SJCRH30 (cell line): ENCODE measurements around the gene RPUSD1. TPM values are rescaled to one million over a fixed set of nuclear protein-coding genes. Genes with fewer than 3 reads are reported as not detected.
A peak's percentile ranks its signal among the peaks of the same experiment; 100 is the strongest.
"Not testable (repeated sequence)": the region's sequence is repeated elsewhere in the genome, so short reads cannot be mapped to it uniquely, and the experiment has no call there.

ENCODE experiments used
- DNase-seq, 2 experiments: peaks; one replicate each; pipeline ENCODE4 v3.0.0-alpha.2; 2015 to 2020
- H3K27ac ChIP-seq: fragments of 250-450 bp; sonication (Bioruptor Pico); 2 replicates; pipeline ENCODE4 v1.5.1; 2020; ENCODE audit warnings: mild to moderate bottlenecking, moderate library complexity
- H3K27me3 ChIP-seq: fragments of 250-450 bp; sonication (Bioruptor Pico); 2 replicates; pipeline ENCODE4 v1.5.1; 2020; ENCODE audit warnings: mild to moderate bottlenecking, moderate library complexity
- H3K36me3 ChIP-seq: fragments of 250-450 bp; sonication (Bioruptor Pico); 2 replicates; pipeline ENCODE4 v1.5.1; 2020; ENCODE audit warnings: mild to moderate bottlenecking, moderate library complexity
- H3K4me1 ChIP-seq: fragments of 250-450 bp; sonication (Bioruptor Pico); 2 replicates; pipeline ENCODE4 v1.5.1; 2020; ENCODE audit warnings: mild to moderate bottlenecking, moderate library complexity
- H3K4me3 ChIP-seq: fragments of 250-450 bp; sonication (Bioruptor Pico); 2 replicates; pipeline ENCODE4 v1.5.1; 2020; ENCODE audit warnings: mild to moderate bottlenecking, moderate library complexity
- H3K9me3 ChIP-seq: fragments of 250-450 bp; sonication (Bioruptor Pico); replicated peaks from 2 replicates; pipeline ENCODE4 v1.5.1; 2020; ENCODE audit warnings: mild to moderate bottlenecking, moderate library complexity
- total RNA-seq: library from RNA; depleted of rRNA; stranded (reverse); fragments of >200 nt; shearing (Covaris generic); gene quantifications from 2 replicates; pipeline ENCODE4 v1.2.3, GENCODE V29; 2014

RPUSD1 gene
- total RNA-seq, 1 experiment from 2014 or later = 35.5 TPM

GRCh38 chr16:776298-776697 is 11.9 kb downstream of the RPUSD1 start:
- H3K4me1 ChIP-seq, H3K4me3 ChIP-seq, DNase-seq, H3K9me3 ChIP-seq, H3K36me3 ChIP-seq, H3K27ac ChIP-seq: not testable (repeated sequence)
- H3K27me3 ChIP-seq = peaks cover 30% of the 10 kb centered on the region; the same call in 1 of the 2 replicates

GRCh38 chr16:775236-775796 is 12.9 kb downstream of the RPUSD1 start:
- H3K27me3 ChIP-seq = peaks cover 28% of the 10 kb centered on the region; the same call in 1 of the 2 replicates
- H3K27ac ChIP-seq = no peak overlapping the region
- no peak for DNase-seq
- H3K36me3 ChIP-seq = no peaks in the 10 kb centered on the region
- H3K9me3 ChIP-seq = no peaks in the 10 kb centered on the region
- peaks cover 2% of the 10 kb centered on the region; the same call in 1 of the 2 replicates for H3K4me1 ChIP-seq
- H3K4me3 ChIP-seq = no peak overlapping the region

- H3K36me3 ChIP-seq = no peaks in the 10 kb centered on the region
- no peak for DNase-seq
- no peak overlapping the region for H3K27ac ChIP-seq
- H3K9me3 ChIP-seq = no peaks in the 10 kb centered on the region
- H3K27me3 ChIP-seq = peaks cover 25% of the 10 kb centered on the region; the same call in 1 of the 2 replicates
- no peak overlapping the region for H3K4me3 ChIP-seq
- peaks cover 2% of the 10 kb centered on the region; the same call in 1 of the 2 replicates for H3K4me1 ChIP-seq
Measured at GRCh38 chr16:774086-775001, 13.8 kb downstream of the RPUSD1 start.

- Histone ChIP-seq H3K27ac (no peak overlapping the region), H3K4me1 (peaks cover 2% of the 10 kb centered on the region; the same call in 1 of the 2 replicates), H3K9me3 (no peaks in the 10 kb centered on the region), H3K27me3 (peaks cover 13% of the 10 kb centered on the region; the same call in 1 of the 2 replicates), H3K36me3 (no peaks in the 10 kb centered on the region), H3K4me3 (no peak overlapping the region)
- DNase-seq = no peak
Measured at GRCh38 chr16:772959-773358, 15.2 kb downstream of the RPUSD1 start.

- Histone ChIP-seq H3K4me1 (no peaks in the 10 kb centered on the region), H3K9me3 (no peaks in the 10 kb centered on the region), H3K4me3 (no peak overlapping the region), H3K36me3 (no peaks in the 10 kb centered on the region), H3K27ac (no peak overlapping the region), H3K27me3 (0 out of 2 replicates have a peak, but pooled peaks cover 3% of the 10 kb centered on the region)
- DNase-seq = no peak
Measured at GRCh38 chr16:770411-770810, 17.8 kb downstream of the RPUSD1 start.

GRCh38 chr16:769934-770333 is 18.2 kb downstream of the RPUSD1 start:
- Histone ChIP-seq H3K27ac (no peak overlapping the region), H3K4me3 (no peak overlapping the region), H3K36me3 (no peaks in the 10 kb centered on the region), H3K27me3 (0 out of 2 replicates have a peak, but pooled peaks cover 3% of the 10 kb centered on the region), H3K4me1 (no peaks in the 10 kb centered on the region), H3K9me3 (no peaks in the 10 kb centered on the region)
- no peak for DNase-seq

- DNase-seq = peak in 1 of 2 experiments; percentile 48
- H3K27me3 ChIP-seq = 0 out of 2 replicates have a peak, but pooled peaks cover 3% of the 10 kb centered on the region
- no peak overlapping the region for H3K27ac ChIP-seq
- peak overlapping the region; percentile 17; the same call in 1 of the 2 replicates for H3K4me3 ChIP-seq
- H3K9me3 ChIP-seq = no peaks in the 10 kb centered on the region
- no peaks in the 10 kb centered on the region for H3K36me3 ChIP-seq
- H3K4me1 ChIP-seq = no peaks in the 10 kb centered on the region
Measured at GRCh38 chr16:769184-769784, 18.9 kb downstream of the RPUSD1 start.

- H3K27me3 ChIP-seq = no peaks in the 10 kb centered on the region
- no peaks in the 10 kb centered on the region for H3K4me1 ChIP-seq
- no peaks in the 10 kb centered on the region for H3K36me3 ChIP-seq
- no peak overlapping the region for H3K27ac ChIP-seq
- H3K4me3 ChIP-seq = peak overlapping the region; percentile 34; the same call in 1 of the 2 replicates
- no peaks in the 10 kb centered on the region for H3K9me3 ChIP-seq
- peak in 1 of 2 experiments; percentile 31 for DNase-seq
Measured at GRCh38 chr16:768428-768827, 19.8 kb downstream of the RPUSD1 start.

GRCh38 chr16:767743-768235 is 20.4 kb downstream of the RPUSD1 start:
- no peak overlapping the region for H3K4me3 ChIP-seq
- H3K9me3 ChIP-seq = no peaks in the 10 kb centered on the region
- no peak for DNase-seq
- H3K27ac ChIP-seq = no peak overlapping the region
- H3K27me3 ChIP-seq = peaks cover 4% of the 10 kb centered on the region; the same call in 1 of the 2 replicates
- H3K4me1 ChIP-seq = no peaks in the 10 kb centered on the region
- H3K36me3 ChIP-seq = no peaks in the 10 kb centered on the region

- Histone ChIP-seq H3K36me3 (no peaks in the 10 kb centered on the region), H3K9me3 (no peaks in the 10 kb centered on the region), H3K4me1 (no peaks in the 10 kb centered on the region), H3K4me3 (no peak overlapping the region), H3K27ac (no peak overlapping the region), H3K27me3 (peaks cover 12% of the 10 kb centered on the region; the same call in 1 of the 2 replicates)
- DNase-seq = no peak
Measured at GRCh38 chr16:766820-767640, 21.2 kb downstream of the RPUSD1 start.

- no peak for DNase-seq
- H3K4me3 ChIP-seq = no peak overlapping the region
- peaks cover 17% of the 10 kb centered on the region for H3K27me3 ChIP-seq
- no peak overlapping the region for H3K27ac ChIP-seq
- no peaks in the 10 kb centered on the region for H3K9me3 ChIP-seq
- no peaks in the 10 kb centered on the region for H3K4me1 ChIP-seq
- H3K36me3 ChIP-seq = no peaks in the 10 kb centered on the region
Measured at GRCh38 chr16:766008-766819, 22.0 kb downstream of the RPUSD1 start.

GRCh38 chr16:765488-765865 is 22.7 kb downstream of the RPUSD1 start:
- no peaks in the 10 kb centered on the region for H3K36me3 ChIP-seq
- H3K9me3 ChIP-seq = no peaks in the 10 kb centered on the region
- H3K4me1 ChIP-seq = no peaks in the 10 kb centered on the region
- H3K27ac ChIP-seq = no peak overlapping the region
- H3K4me3 ChIP-seq = no peak overlapping the region
- peaks cover 24% of the 10 kb centered on the region for H3K27me3 ChIP-seq
- no peak for DNase-seq

GRCh38 chr16:764848-765487 is 23.2 kb downstream of the RPUSD1 start:
- no peaks in the 10 kb centered on the region for H3K4me1 ChIP-seq
- no peaks in the 10 kb centered on the region for H3K9me3 ChIP-seq
- H3K27ac ChIP-seq = no peak overlapping the region
- no peak overlapping the region for H3K4me3 ChIP-seq
- H3K36me3 ChIP-seq = no peaks in the 10 kb centered on the region
- DNase-seq = no peak
- peaks cover 27% of the 10 kb centered on the region for H3K27me3 ChIP-seq
